ENCODE data around the gene PITPNC1.
"Not testable (repeated sequence)": the region's sequence is repeated elsewhere in the genome, so short reads cannot be mapped to it uniquely, and the experiment has no call there.

The PITPNC1 gene

GRCh38 chr17:67386965-67387551 lies 10.0 kb downstream of the PITPNC1 start:
- Histone ChIP-seq H3K36me3 (ENCODE audit: control insufficient read depth, insufficient read depth, low read length) (no peaks in the 10 kb centered on the region), H3K4me2 (ENCODE audit: low read length) (no peak overlapping the region), H3K9ac (no peak overlapping the region), H3K27ac (no peak overlapping the region), H3K4me1 (no peaks in the 10 kb centered on the region), H2AFZ (no peak overlapping the region), H3K27me3 (ENCODE audit: control insufficient read depth, insufficient read depth, low read length) (no peaks in the 10 kb centered on the region), H3K79me2 (no peaks in the 10 kb centered on the region), H3K4me3 (ENCODE audit: low read depth, low read length) (no peak overlapping the region), H3K9me3 (ENCODE audit: control insufficient read depth, low read length) (no peaks in the 10 kb centered on the region)
- peak; percentile 39 for TF ChIP-seq CTCF (IDR thresholded peaks at IDR 0.05)

- not testable (repeated sequence) for H3K79me2 ChIP-seq; H3K4me2 ChIP-seq (ENCODE audit: low read length); H3K4me1 ChIP-seq; H3K27me3 ChIP-seq (ENCODE audit: control insufficient read depth, insufficient read depth, low read length); H3K9me3 ChIP-seq (ENCODE audit: control insufficient read depth, low read length); H2AFZ ChIP-seq; H3K27ac ChIP-seq; H3K36me3 ChIP-seq (ENCODE audit: control insufficient read depth, insufficient read depth, low read length); H3K4me3 ChIP-seq (ENCODE audit: low read depth, low read length); H3K9ac ChIP-seq
These were observed 11.5 kb downstream of the PITPNC1 start for GRCh38 chr17:67388536-67388935.

GRCh38 chr17:67388986-67389385 lies 11.9 kb downstream of the PITPNC1 start:
- no peaks in the 10 kb centered on the region for H3K27me3 ChIP-seq (ENCODE audit: control insufficient read depth, insufficient read depth, low read length)
- no peak overlapping the region for H3K4me3 ChIP-seq (ENCODE audit: low read depth, low read length)
- H3K36me3 ChIP-seq (ENCODE audit: control insufficient read depth, insufficient read depth, low read length), result no peaks in the 10 kb centered on the region
- H2AFZ ChIP-seq, result no peak overlapping the region
- H3K4me2 ChIP-seq (ENCODE audit: low read length), result no peak overlapping the region
- H3K27ac ChIP-seq, result no peak overlapping the region
- H3K4me1 ChIP-seq, result no peaks in the 10 kb centered on the region
- H3K9ac ChIP-seq, result no peak overlapping the region
- H3K79me2 ChIP-seq, result no peaks in the 10 kb centered on the region
- TF ChIP-seq CTCF (IDR thresholded peaks at IDR 0.05), result no peak
- H3K9me3 ChIP-seq (ENCODE audit: control insufficient read depth, low read length), result no peaks in the 10 kb centered on the region

- H3K27me3 ChIP-seq (ENCODE audit: control insufficient read depth, insufficient read depth, low read length), result no peaks in the 10 kb centered on the region
- no peak for TF ChIP-seq CTCF (IDR thresholded peaks at IDR 0.05)
- no peak overlapping the region for H2AFZ ChIP-seq
- H3K4me3 ChIP-seq (ENCODE audit: low read depth, low read length), result no peak overlapping the region
- no peak overlapping the region for H3K4me2 ChIP-seq (ENCODE audit: low read length)
- no peaks in the 10 kb centered on the region for H3K4me1 ChIP-seq
- no peaks in the 10 kb centered on the region for H3K36me3 ChIP-seq (ENCODE audit: control insufficient read depth, insufficient read depth, low read length)
- peak overlapping the region; percentile 50 for H3K27ac ChIP-seq
- H3K9ac ChIP-seq, result no peak overlapping the region
- no peaks in the 10 kb centered on the region for H3K79me2 ChIP-seq
- no peaks in the 10 kb centered on the region for H3K9me3 ChIP-seq (ENCODE audit: control insufficient read depth, low read length)
These were observed 13.0 kb downstream of the PITPNC1 start for GRCh38 chr17:67390006-67390645.

- no peaks in the 10 kb centered on the region for H3K79me2 ChIP-seq
- H3K4me1 ChIP-seq, result no peaks in the 10 kb centered on the region
- no peaks in the 10 kb centered on the region for H3K9me3 ChIP-seq (ENCODE audit: control insufficient read depth, low read length)
- no peak for TF ChIP-seq CTCF (IDR thresholded peaks at IDR 0.05)
- H3K4me3 ChIP-seq (ENCODE audit: low read depth, low read length), result no peak overlapping the region
- no peaks in the 10 kb centered on the region for H3K36me3 ChIP-seq (ENCODE audit: control insufficient read depth, insufficient read depth, low read length)
- H3K27ac ChIP-seq, result peak overlapping the region; percentile 50
- H2AFZ ChIP-seq, result no peak overlapping the region
- no peak overlapping the region for H3K9ac ChIP-seq
- H3K27me3 ChIP-seq (ENCODE audit: control insufficient read depth, insufficient read depth, low read length), result no peaks in the 10 kb centered on the region
- no peak overlapping the region for H3K4me2 ChIP-seq (ENCODE audit: low read length)
These were observed 13.7 kb downstream of the PITPNC1 start for GRCh38 chr17:67390646-67391361.
